Muscle of arm (tissue), 12 donors: ENCODE data around the gene NBR1. TPM values are rescaled to one million over a fixed set of nuclear protein-coding genes. Genes with fewer than 3 reads are reported as not detected.
"Not testable (repeated sequence)": the region's sequence is repeated elsewhere in the genome, so short reads cannot be mapped to it uniquely, and the experiment has no call there.

Source experiments
- DNase-seq: peaks from one replicate; pipeline ENCODE4 v3.0.0-alpha.2; 2013
- polyA plus RNA-seq, 12 donors: library from polyadenylated mRNA; unstranded; fragments of 120-200 nt; gene quantifications; one replicate each; pipeline ENCODE4 v1.2.1, GENCODE V29; 2013; ENCODE audit not compliant: insufficient read length in 12 of 12

The NBR1 gene
- polyA plus RNA-seq, 12 donors: 55.6 to 88.0 (median 68.2) TPM; not detected in 1

DNA sequence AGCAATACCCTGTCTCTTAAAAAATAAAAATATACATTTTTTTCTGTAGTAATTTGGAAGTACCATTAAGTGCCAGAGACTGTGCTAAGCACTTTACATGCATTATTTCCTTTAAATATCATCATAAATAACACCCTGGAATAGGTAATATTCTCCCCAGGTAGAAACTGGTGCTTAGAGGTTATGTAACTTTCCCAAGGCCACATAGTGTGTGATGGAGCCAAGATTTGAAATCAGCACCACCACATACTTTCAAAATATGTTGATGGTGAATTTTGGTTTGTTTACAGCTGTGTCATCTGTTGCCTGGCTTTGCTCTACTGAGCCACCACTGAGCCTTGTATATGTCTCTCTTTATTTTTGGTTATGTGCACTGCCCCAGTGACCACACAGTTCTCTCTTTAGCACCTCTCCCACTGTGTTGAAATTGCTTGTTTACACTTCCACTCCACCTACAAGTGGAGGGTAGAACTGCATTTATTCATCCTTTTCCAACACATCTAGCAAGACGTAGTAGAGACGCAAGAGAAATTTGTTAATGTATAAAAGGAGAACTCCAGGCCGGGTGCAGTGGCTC is 19.0 kb upstream of the NBR1 start:
- no peak for DNase-seq

DNA sequence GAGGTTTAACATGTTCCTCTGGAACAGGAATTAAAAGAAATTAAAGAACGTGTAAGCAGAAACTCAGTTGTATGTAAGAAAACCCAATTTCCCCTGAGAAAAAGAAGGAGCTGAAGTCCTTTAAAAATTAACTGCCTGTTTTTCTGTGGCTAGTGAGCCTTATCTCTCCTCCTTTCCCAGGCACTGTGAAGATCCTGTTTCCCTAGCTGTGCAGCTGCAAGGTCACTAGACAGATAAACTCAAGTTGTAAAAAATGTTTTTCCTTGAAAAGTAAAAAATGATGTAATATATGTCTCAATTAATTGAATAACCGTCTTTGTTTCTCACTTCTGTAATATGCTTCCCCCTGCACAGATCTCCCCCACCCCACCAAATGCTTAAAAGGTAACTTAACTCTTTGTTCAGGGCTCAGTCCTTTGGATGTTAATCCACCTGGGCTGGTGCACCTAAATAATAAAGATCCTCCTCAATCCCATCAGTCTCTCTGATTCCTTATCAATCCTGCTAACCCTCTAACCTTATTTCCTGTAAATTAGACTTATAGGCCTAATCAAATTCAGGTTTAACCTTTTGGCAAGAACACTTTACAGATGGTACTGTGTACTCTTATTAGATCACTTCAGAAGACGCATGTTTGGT is 17.7 kb upstream of the NBR1 start:
- DNase-seq: not testable (repeated sequence)

DNA sequence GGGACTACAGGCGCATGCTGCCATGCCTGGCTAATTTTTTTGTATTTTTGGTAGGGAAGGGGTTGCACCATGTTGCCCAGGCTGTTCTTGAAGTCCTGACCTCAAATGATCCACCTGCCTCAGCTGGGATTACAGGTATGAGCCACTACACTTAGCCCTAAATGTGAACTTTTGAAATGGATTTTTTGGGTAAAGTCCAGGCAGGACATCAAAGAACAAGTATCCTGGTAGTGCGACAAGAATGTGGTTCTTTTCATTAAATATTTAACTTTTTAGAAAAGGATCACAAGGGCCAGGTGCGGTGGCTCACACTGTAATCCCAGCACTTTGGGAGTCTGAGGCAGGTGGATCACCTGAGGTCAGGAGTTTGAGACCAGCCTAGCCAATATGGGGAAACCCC is 15.3 kb upstream of the NBR1 start:
- no peak for DNase-seq

DNA sequence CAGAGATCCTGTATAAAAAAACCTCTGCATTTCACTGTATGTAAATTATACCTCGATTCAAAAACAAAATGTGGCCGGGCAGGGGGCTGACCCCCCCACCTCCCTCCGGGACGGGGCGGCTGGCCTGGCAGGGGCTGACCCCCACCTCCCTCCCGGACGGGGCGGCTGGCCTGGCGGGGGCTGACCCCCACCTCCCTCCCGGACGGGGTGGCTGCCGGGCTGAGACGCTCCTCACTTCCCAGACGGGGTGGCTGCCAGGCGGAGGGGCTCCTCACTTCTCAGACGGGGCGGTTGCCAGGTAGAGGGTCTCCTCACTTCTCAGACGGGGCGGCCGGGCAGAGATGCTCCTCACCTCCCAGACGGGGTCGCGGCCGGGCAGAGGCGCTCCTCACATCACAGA is 11.8 kb upstream of the NBR1 start:
- DNase-seq: not testable (repeated sequence)

DNA sequence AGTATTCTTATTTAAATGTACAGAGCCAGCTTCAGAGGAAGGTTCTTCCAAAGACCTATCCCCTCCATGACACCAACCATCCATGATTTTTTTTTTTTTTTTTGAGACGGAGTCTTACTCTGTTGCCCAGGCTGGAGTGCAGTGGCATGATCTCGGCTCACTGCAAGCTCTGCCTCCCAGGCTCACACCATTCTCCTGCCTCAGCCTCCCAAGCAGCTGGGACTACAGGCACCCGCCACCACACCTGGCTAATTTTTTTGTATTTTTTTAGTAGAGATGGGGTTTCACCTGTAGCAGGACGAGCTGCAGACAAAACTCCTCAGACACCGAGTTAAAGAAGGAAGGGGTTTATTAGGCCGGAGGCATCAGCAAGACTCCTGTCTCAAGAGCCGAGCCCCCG is 11.1 kb upstream of the NBR1 start:
- DNase-seq: not testable (repeated sequence)

DNA sequence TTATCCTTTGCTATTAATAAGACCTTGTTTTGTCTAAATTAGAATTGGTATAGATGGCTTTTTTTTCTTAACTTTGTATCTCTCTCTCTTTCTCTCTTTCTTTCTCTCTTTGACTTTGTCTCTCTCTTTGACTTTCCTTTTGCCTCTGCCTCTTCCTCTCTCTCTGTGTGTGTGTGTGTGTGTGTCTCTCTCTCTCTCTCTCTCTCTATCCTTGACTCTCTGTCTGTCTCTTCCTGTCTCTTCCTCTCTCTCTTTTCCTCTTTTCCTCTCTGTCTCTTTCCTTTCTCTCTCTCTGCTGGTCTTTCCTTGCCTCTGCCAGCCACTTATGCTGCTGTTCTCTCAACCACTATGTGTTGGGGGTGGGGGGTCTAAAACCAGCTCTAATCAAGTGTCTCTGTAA is 5.0 kb upstream of the NBR1 start:
- not testable (repeated sequence) for DNase-seq

DNA sequence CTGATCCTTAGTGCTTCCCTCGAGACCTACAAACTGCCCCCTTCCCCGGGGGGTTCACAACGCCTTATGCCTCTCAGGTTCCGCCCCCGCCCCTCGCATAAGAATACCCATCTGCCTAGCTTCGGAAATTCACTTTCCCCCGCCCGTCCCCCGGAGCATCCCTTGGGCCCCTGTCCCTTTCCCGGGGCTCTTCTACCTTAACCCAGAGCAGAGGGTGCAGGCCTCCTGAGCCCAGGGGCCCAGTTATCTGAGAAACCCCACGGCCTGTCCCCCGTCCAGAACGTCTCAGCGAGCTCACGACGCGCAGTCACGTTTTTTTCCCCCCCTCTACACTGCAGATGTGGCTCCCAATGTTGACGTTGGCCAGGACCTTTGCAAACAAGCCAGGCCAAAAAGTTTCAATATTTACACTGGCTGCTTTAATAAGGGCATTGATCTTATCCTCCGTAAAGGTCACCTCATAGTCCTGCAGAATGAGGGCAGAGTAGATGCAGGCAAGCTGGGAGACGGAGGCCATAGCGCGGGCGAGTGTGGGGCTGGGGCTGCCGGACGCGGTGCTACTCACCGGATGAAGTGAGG is 1.4 kb upstream of the NBR1 start:
- DNase-seq: no peak

DNA sequence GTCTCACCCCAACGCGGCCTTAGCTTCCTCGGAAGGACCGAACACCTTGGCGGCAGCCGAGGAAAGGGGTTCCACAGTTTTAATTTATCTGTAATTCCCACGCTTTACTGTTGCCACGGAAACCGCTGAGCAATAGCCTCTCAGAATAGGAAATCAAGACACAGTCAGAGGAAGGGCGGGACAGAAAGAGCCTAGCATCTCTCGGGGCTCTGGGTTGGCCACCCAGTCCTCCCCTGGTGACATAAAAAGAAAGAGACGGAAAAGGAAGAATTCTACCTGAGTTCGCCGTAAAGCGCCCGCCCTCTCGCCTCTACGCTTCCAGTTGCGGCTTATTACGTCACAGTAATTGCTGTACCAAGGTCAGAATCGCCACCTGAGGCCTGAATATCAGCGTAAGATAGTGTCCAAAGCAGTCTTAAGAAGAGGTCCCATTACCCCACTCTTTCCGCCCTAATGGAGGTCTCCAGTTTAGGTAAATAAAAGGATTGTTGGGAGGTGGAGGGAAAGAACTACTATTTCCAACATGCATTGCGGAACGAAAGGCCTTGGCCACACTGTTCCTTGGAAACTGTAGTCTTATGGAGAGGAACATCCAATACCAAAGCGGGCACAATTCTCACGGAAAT is 761 bp upstream of the NBR1 start:
- DNase-seq: peak; percentile 92

DNA sequence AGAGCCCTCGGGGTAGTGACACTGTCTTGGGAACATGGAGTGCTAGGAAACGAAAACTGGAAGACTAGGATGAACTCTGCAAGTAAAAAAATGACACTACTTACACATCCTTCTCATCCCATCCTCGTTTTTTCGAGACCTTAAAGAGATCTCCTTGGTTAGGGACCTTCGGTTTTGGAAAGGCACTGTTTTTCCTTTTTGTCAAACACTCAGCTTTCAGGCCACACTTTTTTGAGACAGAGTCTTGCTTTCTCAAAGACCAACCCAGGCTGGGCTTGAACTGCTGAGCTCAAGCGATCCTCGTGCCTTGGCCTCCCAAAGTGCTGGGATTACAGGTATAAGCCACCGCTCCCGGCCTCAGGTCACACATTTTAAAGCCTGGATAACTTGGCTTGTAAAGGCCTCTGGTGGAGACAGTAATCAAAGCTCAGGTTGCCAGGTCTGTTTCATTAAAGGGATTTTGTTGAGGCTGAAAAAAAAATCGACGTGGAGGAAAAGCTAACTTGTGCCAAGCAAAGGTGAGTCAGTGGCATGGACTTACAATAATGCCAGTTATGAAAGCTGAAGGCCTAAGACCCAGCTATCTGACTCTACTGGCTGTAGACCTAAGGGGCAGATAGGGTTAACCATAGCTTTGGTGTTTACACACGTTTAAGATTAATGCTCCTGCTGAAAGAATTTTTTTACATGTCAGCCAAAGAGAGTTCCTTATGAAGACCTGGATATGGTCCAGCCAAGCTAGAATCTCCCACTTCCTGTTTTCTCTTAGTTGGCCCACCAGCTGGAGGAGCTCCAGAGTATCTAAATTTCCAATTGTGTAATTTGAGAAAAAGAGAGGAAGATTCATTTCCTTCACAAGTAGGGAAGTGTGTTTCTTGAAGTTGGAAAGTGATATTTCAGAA is 823 bp downstream of the NBR1 start:
- peak; percentile 73 for DNase-seq

DNA sequence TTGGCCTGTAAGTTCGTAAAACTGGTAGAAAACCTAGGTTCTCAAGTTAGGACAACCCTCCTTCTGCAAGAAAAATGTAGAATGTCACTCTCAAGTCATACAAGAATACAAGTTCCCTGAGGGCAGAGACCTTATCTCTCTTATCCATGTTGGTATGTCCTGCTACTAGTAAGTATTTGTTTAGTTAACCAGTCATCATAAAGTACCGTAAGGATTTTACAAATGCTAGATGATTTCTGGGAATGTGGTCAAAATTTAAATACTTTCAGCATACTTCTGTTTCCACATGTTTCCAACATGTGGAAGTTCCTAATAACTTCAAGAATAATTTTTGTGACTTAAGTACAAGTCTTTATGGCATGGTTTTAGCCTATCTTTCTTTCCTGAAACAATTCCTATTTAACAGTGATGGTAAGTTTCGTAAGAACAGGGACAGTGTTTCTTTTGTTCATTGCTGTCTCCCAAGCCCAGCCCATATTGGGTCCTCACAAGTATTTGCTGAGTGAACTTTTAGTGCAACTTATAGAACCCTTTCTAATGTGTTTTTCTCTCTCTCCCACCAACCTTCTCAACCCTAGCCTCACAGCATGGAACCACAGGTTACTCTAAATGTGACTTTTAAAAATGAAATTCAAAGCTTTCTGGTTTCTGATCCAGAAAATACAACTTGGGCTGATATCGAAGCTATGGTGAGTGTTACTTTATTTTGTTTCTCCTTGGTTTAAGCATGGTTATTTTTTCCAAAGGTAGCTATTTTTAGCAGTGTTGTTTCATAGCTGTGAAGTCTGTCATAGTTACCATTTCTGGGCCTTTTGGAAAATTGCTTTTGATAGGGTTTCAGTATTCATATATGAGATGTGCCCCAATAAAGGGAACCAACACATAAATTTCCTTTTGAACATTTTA is 4.5 kb downstream of the NBR1 start:
- DNase-seq: no peak

DNA sequence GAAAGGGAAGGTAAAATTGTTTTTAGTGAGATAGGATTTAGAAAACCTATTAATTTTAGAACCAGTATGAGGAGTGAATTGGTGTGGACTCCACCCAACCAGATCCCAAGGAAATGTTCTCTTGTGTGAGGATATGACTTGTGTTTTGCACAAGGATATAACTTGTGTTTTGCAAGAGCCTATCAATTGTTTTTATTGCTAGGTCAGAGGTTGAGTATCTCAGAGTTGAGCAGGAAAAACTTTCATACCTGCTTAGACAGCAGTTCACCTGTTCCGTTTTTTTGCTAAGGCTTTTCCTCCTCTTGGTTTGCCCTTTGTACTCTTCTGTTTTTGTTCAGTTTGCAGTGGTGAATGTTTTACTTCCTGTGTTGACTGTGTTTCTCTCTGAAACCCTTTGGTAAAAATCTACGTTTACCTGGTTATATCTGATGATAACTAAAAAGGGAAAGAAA is 5.1 kb downstream of the NBR1 start:
- no peak for DNase-seq

DNA sequence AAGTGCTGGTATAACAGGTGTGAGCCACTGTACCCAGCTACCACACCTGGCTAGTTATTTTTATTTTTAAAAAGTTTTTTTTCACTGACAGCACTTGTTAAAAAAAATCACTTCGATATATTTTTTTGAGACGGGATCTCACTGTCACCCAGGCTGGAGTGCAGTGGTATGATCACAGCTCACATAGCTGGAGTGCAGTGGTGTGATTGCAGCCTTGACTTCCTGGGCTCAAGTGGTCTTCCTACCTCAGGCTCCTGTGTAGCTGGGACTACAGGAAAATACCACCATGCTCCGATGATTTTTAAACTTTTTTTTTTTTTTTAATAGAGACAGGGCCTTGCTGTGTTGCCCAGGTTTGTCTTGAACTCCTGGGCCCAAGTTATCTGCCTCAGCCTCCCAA is 12.9 kb downstream of the NBR1 start:
- no peak for DNase-seq

DNA sequence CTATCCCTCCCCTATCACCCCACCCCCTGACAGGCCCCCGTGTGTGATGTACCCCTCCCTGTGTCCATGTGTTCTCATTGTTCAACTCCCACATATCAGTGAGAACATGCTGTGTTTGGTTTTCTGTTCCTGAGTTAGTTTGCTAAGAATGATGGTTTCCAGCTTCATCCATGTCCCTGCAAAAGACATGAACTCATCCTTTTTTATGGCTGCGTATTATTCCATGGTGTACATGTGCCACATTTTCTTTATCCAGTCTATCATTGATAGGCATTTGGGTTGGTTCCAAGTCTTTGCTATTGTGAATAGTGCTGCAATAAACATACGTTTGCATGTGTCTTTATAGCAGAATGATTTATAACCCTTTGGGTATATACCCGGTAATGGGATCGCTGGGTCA is 15.6 kb downstream of the NBR1 start:
- DNase-seq: not testable (repeated sequence)

DNA sequence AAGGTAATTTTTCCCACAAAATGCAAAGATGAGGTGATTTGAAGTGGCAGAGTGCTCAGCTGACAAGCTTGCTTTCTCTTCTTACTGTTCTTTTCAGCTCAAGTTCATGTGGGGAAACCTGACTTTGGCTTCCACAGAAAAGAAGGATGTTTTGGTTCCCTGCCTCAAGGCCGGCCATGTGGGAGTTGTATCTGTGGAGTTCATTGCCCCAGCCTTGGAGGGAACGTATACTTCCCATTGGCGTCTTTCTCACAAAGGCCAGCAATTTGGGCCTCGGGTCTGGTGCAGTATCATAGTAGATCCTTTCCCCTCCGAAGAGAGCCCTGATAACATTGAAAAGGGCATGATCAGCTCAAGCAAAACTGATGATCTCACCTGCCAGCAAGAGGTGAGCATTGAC is 22.2 kb downstream of the NBR1 start:
- DNase-seq: no peak

DNA sequence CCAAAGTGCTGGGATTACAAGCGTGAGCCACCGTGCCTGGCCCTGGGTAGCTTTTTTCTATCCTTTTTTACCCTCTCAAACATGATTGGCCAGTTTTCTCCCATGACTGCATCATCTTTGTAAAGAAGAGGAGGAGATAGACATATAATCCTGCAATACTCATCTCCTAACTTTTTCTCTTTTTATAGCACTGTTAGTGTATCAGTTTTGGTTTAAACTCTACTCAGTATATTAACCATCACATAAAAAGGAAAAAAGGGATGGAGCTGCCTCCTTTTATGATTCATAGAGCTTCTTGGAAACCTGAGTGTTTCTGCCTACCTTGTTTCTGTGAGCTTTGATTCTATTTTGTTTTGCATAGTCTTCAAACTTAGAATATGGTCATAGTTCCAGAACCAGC is 28.6 kb downstream of the NBR1 start:
- no peak for DNase-seq

DNA sequence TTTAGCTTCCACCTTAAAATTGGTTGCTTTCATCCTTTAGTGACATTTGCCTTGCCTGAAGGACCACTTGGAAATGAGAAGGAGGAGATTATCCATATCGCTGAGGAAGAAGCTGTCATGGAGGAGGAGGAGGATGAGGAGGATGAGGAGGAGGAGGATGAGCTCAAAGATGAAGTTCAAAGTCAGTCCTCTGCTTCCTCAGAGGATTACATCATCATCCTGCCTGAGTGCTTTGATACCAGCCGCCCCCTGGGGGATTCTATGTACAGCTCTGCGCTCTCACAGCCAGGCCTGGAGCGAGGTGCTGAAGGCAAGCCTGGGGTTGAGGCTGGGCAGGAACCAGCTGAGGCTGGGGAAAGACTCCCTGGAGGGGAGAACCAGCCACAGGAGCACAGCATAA is 29.1 kb downstream of the NBR1 start:
- no peak for DNase-seq

DNA sequence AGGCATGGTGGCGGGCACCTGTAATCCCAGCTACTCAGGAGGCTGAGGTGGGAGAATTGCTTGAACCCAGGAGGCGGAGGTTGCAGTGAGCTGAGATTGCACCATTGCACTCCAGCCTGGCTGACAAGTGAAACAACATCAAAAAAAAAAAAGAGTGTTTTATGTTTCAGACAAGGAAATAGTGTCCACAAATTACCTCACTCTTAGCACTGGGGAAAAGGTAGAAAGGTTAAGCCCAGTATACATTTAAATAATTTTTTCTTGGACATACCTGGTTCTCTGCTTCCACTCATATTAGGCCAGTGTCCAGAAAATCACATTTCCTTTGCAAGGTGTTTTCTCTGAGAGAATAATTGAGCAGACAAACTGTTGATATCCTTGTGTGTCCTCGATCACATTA is 32.0 kb downstream of the NBR1 start:
- DNase-seq: not testable (repeated sequence)

DNA sequence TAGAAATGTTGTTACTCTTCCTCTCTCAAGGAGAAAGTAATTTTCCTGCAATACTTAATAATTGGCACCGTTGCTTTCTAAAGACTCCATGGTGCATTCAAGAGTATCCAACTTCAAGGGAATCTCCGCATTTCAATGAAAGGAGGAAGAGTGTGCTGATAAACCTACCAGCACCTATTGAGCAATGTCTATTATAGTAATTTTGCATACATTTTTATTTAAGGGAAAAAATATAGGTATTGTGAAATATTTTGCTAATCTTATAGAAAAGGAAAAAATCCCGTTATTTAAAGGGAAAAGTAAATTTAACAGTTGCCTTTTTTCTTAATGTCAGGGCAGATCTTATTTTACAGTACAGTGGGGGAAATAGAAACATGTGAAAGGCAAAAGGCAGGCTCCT is 39.6 kb downstream of the NBR1 start:
- no peak for DNase-seq

DNA sequence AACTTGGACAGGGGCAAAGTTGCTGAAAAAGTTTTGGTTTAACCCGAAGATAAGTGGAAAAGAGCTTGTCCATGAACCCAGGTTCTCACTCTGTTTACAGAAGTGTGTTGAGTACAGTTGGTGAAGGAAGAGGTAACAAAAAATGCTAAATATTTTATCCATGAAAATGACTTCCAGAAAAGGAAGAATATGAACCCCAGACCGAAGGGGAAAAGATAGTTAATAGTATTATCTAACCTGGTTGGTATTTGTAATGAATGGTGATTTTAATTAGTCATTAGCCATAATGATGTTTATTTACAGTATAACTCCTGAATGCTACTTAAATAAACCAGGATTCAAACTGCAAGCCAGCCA is 40.1 kb downstream of the NBR1 start:
- no peak for DNase-seq

DNA sequence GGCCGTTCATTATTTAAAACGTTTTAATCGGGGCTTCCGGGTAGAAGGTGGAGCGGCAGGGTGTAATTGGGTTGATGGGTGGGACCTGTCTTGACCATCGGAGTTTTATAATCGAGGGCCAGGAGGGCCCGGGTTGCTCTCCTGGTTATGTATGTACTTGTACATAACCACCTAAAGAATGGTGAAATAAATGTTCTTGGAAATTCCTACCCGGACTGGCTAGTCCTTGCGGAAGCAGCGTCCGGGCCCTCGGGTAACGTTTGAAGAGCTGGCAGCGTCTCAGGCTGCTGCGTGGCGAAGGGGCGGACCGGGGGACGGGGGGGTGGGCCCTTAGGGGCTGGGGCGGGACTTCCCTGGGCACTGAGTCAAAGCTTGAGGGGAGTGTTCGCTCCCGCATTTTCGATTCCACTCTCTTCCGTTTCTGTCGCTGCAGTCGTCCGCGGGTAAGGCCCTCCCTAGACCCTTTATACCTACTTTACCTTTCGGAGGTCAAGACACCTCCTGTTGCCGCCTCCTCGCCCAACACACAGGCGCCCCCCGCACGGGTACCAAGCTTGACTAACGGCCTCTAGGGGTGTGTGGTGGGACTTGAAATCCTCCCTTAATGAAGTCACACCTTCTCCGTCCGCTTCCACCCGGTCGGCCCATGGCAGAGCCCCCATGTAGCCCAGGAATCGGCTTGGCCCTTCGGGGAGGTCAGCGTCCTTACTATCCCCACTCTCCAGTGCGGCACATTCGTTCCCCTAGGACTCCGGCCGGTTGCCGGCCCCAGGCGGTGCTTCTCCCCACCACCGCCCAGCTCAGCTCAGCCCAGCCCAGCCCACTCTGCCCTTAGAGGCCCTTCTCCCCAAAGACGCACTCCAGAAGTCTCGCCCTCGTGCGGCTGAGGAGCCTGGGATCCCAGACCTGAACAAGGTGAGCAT is 40.7 kb downstream of the NBR1 start, which contains the start of gene TMEM106A:
TMEM106A (plus strand) TSS at position 396 of the 923 bp plus-strand sequence. CDS start 1,167 bp downstream, outside the sequence.
- DNase-seq: peak; percentile 92
